IPS-NIHi7 (cell line): Measurements from ENCODE around the gene SLC30A5.
"Not testable (repeated sequence)": the region's sequence is repeated elsewhere in the genome, so short reads cannot be mapped to it uniquely, and the experiment has no call there.

Source experiments
- DNase-seq: peaks from one replicate; pipeline ENCODE4 v3.0.0; 2012; ENCODE audit warnings: mixed read lengths; ENCODE audit errors: extremely low spot score

SLC30A5 gene

DNA sequence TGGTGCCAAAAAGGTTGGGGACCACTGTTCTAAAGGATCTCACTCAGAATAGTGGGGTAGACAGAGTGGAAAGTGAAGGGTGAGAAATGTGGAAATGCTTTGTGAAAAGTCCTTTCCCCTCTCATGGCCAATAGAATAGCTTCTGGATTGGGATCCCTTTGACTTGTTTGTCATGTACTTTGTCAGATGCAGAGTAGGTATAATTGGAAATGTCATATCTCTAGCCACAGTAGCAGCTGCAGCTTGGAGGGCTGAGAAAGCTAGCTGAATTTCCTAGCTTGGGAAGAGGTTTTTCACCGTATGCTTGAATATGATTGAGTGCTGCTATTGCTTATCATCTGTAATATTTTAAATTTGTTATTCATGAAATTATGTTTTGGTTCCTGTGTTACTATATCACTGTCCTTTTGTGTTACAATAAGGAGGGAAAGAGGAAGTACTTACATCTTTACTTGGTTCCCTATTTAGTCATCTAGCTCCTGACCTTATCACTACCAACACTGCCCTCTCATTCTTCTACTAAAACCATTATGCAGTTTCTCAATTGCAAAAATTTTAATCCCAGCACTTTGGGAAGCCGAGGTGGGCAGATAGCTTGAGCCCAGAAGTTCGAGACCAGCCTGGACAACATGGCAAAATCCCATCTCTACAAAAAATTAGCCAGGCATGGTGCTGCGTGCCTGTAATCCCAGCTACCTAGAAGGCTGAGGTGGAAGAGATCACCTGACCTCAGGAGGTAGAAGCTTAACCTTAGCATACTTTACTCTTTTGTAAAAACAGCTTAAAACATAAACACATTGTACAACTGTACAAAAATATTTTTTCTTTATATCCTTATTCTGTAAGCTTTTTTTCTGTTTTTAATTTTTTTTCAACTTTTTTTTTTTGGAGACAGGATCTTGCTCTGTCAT, 12.4 kb downstream of the SLC30A5 start:
- no peak for DNase-seq

DNA sequence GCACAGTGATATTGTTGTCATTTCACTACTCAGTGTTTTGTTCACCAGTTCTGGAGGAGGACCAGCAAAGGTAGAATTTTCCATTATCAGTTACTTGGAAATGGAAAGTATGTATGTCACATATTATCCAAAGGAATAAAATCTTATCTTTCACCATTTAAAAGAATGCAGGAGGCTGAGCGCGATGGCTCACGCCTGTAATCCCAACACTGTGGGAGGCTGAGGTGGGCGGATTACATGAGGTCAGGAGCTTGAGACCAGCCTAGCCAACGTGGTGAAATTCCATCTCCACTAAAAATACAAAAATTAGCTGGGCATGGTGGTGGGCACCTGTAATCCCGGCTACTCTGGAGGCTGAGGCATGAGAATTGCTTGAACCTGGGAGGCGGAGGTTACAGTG, 14.6 kb downstream of the SLC30A5 start:
- DNase-seq: not testable (repeated sequence)

DNA sequence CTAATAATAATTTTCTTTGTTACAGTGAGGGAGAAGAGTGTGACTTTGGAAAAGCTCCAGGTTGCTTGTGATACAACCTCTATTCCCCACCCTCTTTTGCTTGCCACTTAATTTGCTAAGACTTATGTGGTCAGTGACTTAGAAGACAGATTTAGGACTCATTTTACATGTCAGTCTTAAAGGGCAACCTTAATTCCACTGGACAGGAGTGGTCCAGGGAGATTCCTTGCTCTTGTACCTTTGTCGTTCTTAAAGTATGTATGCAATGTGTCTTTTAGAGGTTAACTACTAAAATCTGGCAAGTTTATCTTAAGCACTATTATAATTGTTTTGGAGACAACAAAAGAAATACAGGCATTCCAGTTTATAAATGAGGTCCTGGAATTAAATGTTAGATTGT, 20.0 kb downstream of the SLC30A5 start:
- DNase-seq: no peak

DNA sequence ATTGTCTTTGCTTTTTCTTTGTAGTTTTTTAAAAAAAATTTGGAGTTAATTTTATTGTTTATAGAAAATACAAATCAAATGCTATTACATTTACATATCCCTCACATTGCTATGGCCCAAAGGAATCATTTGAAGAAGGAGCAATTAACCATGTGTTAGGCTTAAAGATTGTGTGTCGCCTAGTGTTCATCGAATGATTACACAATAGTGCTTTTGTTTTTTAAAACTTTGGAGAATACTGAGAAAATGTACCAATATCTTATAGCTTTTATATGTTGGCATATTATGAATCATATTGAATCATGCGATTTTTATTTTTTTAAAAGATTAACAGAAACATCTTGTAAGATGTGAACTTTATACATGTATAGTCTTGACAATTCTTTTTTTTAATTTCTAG, 21.7 kb downstream of the SLC30A5 start:
- no peak for DNase-seq

DNA sequence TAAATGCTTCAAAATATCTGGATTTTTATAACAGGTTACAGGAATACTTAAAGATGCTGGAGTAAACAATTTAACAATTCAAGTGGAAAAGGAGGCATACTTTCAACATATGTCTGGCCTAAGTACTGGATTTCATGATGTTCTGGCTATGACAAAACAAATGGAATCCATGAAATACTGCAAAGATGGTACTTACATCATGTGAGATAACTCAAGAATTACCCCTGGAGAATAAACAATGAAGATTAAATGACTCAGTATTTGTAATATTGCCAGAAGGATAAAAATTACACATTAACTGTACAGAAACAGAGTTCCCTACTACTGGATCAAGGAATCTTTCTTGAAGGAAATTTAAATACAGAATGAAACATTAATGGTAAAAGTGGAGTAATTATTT, 35.6 kb downstream of the SLC30A5 start:
- DNase-seq: no peak

DNA sequence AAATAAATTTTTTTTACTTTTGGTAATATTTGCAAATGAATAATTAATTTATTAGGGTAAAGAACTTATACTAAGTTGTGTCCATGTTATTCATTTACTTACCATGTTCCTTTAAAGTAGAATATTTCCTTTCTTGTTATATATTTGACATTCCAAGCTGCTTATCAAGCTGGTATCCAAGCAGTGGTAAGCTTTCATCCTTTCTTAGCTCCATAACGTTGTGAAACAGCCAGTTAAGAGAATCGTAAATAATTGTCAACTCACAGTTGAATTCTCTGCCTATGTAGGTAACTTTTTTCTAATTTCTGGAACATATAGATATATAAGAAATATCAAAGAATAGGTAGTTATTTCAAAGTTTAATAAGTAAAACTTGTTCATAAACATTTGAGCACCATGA, 36.4 kb downstream of the SLC30A5 start:
- no peak for DNase-seq

DNA sequence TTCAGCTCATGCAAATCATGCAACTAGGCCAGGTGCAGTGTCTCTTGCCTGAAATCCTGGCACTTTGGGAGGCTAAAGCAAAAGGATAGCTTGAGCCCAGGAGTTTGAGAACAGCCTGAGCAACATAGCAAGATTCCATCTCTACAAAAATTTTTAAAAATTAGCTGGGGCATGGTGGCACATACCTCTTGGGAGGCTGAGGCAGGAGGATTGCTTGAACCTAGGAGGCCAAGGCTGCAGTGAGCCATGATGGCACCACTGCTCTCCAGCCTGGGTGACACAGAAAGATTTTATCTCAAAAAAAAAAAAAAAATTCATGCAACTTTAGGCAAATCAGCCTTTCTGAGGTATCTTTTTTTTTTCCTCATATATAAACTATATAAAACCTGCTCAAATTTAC, 37.5 kb downstream of the SLC30A5 start:
- no peak for DNase-seq

DNA sequence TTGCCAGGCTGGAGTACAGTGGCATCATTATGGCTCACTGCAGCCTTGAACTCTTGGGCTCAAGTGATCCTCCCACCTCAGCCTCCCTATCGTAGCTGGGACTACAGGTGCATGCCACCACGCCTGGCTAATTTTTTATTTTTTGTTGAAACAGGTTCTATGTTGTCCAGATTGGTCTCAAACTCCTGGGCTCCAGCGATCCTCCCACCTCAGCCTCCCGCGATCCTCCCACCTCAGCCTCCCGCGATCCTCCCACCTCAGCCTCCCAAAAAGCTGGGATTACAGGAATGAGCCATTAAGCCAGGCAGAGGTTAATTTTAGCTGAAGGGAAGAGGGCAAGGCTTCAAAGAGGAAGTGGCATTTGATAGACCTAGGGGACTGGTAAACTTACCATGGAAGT, 40.3 kb downstream of the SLC30A5 start:
- no peak for DNase-seq

DNA sequence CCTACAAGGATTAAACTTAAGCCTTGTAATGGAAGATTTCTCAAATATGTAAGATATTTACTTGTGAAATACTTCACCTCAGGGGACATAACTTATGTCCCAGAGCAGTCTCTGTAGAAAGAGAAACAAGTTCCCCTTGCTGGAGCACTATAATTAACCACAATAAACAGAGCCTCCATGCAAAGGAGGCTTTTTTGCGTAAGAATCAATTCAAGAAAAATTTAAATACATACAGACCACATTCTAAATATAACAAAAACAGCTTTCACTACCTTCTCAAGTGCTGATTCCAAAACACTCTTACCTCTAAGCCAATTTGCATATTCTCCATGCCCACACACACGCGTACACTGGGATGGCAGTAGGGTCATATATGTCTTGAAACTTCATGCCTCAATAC, 42.5 kb downstream of the SLC30A5 start:
- no peak for DNase-seq

DNA sequence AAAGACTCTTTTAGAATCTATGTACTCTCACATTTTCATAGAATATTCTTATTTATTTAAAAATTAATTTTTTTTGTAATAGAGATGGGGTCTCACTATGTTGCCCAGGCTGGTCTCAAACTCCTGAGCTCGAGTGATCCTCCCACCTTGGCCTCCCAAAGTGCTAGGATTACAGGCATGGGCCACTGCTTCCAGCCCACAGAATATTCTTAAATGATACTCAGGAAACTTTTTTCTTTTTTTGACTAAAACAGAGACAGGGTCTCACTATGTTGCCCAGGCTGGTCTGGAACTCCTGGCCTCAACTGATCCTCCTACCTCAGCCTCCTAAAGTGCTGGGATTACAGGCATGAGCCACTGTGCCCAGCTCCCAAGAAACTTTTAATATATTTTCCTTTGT, 43.4 kb downstream of the SLC30A5 start:
- DNase-seq: not testable (repeated sequence)

DNA sequence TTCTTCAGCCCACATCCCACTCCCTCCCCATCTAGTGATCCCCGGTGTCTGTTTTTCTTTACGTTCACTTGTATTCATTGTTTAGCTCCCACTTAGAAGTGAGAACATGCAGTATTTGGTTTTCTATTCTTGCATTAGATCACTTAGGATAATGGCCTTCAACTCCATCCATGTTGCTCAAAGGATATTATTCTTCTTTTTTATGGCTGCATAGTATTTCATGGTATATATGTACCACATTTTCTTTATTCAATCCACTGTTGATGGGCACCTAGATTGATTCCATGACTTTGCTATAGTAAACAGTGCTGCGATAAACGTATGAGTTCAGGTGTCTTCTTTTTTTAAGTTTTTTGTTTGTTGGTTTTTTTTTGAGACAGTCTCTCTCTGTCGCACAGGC, 44.0 kb downstream of the SLC30A5 start:
- DNase-seq: no peak

DNA sequence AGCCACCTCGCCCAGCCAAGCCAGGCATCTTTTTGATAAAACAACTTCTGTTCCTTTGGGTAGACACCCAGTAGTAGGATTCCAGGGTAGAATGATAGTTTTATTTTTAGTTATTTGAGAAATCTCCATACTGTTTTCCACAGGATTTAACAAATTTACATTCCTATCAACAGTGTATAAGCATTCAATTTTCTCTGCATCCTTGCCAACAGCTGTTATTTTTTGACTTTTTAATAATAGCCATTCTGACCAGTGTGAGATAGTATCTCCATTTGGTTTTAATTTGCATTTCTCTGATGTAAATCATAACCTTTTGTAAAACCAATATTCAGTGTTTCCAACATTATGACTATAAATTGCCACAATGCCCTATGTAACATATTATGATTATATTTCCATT, 45.0 kb downstream of the SLC30A5 start:
- DNase-seq: no peak

DNA sequence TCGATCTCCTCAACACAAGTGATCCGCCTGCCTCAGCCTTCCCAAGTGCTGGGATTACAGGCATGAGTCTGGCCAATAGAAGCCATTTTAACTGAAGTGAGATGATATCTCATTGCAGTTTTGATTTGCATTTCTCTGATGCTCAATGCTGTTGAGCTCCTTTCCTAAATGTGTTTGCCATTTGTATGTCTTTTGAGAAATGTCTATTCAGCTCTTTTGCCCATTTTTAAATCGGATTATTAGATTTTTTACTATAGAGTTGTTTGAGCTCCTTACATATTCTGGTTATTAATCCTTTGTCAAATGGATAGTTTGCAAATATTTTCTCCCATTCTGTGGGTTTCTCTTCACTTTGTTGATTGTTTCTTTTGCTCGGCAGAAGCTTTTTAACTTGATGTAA, 46.4 kb downstream of the SLC30A5 start:
- not testable (repeated sequence) for DNase-seq

DNA sequence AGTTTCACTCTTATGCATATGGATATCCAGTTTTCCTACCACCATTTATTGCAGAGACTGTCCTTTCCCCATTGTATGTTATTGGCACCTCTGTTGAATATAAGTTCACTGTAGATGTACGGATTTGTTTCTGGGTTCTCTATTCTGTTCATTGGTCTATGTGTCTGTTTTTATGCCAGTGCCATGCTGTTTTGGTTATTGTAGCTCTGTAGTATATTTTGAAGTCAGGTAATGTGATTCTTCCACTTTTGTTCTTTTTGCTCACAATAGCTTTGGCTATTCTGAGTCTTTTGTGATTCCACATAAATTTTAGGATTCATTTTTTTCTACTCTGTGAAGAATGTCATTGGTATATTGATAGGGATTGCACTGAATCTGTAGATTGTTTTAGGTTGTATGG, 47.0 kb downstream of the SLC30A5 start:
- no peak for DNase-seq

DNA sequence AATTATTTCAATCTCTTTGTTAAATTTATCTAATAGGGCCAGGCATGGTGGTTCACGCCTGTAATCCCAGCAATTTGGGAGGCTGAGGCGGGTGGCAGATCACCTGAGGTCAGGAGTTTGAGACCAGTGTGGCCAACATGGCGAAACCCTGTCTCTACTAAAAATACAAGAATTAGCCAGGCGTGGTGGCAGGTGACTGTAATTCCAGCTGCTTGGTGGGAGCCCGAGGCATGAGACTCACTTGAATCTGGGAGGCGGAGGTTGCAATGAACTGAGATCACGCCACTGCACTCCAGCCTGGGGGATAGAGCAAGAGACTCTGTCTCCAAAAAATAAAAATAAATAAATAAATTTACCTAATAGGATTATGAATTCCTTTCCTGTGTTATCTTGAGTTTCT, 54.8 kb downstream of the SLC30A5 start:
- not testable (repeated sequence) for DNase-seq

DNA sequence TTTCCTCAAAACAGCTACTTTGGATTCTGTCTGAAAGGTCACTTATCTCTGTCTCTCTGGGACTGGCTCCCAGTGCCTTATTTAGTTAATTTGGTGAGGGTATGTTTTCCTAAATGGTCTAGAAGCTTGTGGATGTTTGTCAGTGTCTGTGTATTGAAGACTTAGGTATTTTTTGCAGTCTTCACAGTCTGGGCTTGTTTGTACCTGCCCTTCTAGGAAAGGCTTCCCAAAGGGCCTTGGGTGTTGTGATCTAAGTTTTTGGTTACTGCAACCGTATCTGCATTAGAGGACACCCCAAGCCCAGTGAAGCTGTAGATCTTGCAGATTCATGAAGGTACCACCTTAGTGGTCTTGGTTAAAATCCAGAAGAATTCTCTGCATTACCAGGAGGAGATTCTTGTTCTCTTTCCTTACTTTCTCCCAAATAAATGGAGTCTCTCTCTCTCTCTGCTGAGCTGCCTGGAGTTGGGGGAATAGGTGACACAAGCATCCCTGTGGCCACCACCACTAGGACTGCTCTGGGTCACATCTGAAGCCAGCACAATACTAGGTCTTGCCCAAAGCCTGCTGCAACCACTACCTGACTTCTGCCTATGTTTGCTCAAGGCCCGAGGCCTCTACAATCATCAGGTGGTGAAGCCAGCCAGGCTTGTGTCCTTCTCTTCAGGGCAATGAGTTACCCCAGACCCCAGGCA, 55.3 kb downstream of the SLC30A5 start:
- DNase-seq: no peak

DNA sequence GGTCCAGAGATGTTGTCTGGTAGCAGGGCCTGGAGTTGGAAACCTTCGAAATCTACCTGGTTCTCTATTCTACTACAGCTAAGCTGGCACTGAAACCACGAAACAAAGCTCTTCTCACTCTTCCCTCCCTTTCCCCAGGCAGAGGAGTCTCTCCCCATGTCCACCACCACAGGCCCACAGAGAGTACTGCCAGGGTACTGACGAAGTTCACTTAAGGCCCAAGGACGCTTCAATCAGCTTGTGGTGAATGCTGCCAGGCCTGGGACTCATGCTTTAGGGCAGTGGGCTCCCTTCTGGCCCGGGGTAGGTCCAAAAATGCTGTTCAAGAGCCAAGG, 55.8 kb downstream of the SLC30A5 start:
- DNase-seq: no peak

DNA sequence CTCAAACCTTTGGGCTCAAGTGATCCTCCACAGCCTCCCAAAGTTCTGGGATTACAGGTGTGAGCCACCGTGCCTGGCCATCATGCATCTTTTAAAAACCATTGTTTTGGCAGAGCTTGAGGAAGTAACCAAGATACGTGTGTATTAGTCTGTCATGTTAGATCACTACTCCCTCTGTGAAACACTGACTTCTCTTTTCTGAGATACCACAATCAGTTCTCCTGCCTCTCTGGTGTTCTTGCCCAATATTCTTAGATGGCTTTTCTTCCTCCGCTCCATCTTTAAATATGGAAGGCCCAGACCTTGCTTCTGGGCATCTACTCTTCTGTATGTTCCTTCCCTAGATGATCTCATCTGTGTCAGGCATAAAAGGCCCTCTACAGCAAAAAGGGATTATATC, 58.9 kb downstream of the SLC30A5 start:
- no peak for DNase-seq

DNA sequence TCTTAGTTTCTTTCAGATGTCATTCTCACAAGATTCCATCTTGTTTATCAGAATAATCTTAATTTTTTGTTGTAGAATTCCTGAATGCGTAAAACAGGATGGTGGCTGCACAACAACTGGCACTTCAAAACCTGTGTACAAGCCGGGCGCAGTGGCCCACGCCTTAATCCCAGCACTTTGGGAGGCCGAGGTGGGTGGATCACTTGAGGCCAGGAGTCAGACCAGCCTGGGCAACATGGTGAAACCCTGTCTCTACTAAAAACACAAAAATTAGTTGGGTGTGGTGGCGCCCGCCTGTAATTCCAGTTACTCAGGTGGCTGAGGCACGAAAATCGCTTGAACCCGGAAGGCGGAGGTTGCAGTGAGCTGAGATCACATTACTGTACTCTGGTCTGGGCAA, 62.6 kb downstream of the SLC30A5 start:
- no peak for DNase-seq

DNA sequence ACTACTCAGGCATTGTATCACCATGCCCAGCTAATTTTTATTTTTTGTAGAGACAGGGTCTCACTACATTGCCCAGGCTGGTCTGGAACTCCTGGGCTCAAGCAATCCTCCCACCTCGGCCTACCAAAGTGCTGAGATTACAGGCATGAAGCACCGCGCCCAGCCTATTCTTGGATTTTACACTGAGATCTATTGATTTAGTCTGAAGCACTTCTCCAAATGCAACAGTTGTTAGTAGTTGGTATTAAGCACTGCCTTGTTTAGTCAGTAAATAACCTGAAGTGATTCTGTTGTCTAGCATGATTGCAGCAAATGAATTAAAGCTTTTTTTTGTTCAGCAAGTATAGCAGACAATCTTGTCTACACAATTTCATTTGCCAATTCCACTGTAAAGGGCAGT, 64.2 kb downstream of the SLC30A5 start:
- DNase-seq: no peak

DNA sequence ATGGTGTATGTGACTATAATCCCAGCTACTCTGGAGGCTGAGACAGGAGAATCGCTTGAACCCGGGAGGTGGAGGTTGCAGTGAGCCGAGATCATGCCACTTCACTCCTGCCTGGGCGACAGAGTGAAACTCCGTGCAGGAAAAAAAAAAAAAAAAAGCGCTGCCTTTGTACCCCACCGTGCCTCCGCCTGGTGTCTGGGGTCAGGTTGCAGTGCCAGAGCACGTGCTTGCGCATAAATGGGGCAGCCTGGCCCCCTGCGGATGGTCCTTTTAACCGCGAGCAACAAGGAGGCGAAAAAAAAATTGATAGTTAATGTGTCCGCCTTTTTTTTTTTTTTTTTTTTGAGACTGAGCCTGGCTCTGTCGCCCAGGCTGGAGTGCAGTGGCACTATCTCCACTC, 66.8 kb downstream of the SLC30A5 start:
- no peak for DNase-seq

DNA sequence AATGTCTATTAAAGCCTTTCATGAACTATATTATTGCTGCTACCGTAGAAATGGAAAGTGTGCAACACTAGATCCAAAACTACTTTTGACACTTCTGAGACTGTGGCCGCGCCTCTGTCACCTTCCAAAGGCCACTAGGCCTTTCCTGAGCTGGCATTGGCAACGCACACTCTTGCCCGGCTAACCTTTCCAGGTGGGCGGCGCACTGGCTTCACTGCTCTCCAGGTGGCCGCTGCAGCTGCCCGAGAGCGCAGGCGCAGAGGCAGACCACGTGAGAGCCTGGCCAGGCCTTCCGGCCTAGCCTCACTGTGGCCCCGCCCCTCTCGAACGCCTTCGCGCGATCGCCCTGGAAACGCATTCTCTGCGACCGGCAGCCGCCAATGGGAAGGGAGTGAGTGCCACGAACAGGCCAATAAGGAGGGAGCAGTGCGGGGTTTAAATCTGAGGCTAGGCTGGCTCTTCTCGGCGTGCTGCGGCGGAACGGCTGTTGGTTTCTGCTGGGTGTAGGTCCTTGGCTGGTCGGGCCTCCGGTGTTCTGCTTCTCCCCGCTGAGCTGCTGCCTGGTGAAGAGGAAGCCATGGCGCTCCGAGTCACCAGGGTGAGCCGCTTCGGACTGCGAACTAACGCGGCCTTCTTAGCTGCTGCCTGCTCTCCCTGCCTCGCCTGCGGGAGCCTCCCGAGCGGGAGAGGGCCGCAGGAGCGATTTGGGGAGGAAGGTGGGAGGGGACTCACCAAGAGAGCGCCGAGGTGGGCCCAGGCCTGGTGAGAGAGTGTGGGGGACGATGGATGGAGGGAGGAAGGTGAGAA, 73.1 kb downstream of the SLC30A5 start, which contains the start of gene CCNB1:
TSS of gene CCNB1 (plus strand) at position 465 of the 807 bp plus-strand sequence. CDS start at position 578, 113 bp downstream.
- peak; percentile 100 for DNase-seq
